Gastrocnemius medialis (tissue), 4 donors: ENCODE data around the gene HOXB6. TPM values are rescaled to one million over a fixed set of nuclear protein-coding genes. Genes with fewer than 3 reads are reported as not detected.

Experiments
- ATAC-seq, 2 donors: fragments of 150-250 bp; one replicate each; pipeline ENCODE4 v1.9.1; 2016
- DNase-seq, 2 donors: peaks; one replicate each; pipeline ENCODE4 v3.0.0-alpha.2; 2019
- H3K27ac ChIP-seq, 4 donors: fragments of 200-600 bp; sonication (generic); 1 replicate in 1 of 4; 2 replicates in 3 of 4; pipeline ENCODE4 v1.5.1; 2016 to 2018; ENCODE audit warnings: mild to moderate bottlenecking in 2 of 4, moderate library complexity in 1 of 4
- H3K27me3 ChIP-seq, 3 donors: fragments of 200-600 bp; sonication (generic) in 2 of 3; 1 replicate in 1 of 3; 2 replicates in 2 of 3; pipeline versions ENCODE4 v1.5.1 to v1.6.0; 2016 to 2019; ENCODE audit warnings: mild to moderate bottlenecking in 1 of 3, moderate library complexity in 1 of 3
- H3K36me3 ChIP-seq, 2 donors: fragments of 200-600 bp; sonication (generic) in 1 of 2; one replicate each; pipeline ENCODE4 v1.5.1; 2017 to 2018
- H3K4me1 ChIP-seq, 2 donors: fragments of 200-600 bp; sonication (generic) in 1 of 2; one replicate each; pipeline ENCODE4 v1.5.1; 2016 to 2017; ENCODE audit warnings: mild to moderate bottlenecking in 2 of 2
- H3K4me3 ChIP-seq, 4 donors: fragments of 200-600 bp; sonication (generic) in 3 of 4; 1 replicate in 1 of 4; 2 replicates in 3 of 4; pipeline ENCODE4 v1.5.1; 2016 to 2019; ENCODE audit warnings: mild to moderate bottlenecking in 2 of 4
- H3K9me3 ChIP-seq, 3 donors: fragments of 200-600 bp; sonication (generic) in 2 of 3; 1 replicate in 1 of 3; 2 replicates in 2 of 3; pipeline ENCODE4 v1.5.1; 2016 to 2019
- POLR2A ChIP-seq, 2 donors: fragments of 450-650 bp; IDR thresholded peaks; one replicate each; pipeline ENCODE4 v1.6.1; 2017; ENCODE audit warnings: antibody characterized with exemption in 2 of 2, mild to moderate bottlenecking in 2 of 2, moderate library complexity in 2 of 2
- in situ Hi-C, 4 donors: fragments of 200-750 bp; cut with MboI; loops; one replicate each; pipeline versions ENCODE4 v1.15.0 to v1.8.0; 2017; ENCODE audit warnings: low sequenced_read_pairs in 4 of 4
- intact Hi-C: fragments of 100-400 bp; cut with DNase I; formaldehyde crosslinking; loops from one replicate; pipeline ENCODE4 v1.15.1; 2023; ENCODE audit warnings: low total_unique reads
- total RNA-seq, 4 donors: library from RNA; depleted of rRNA; stranded (reverse); fragments of >200 nt; gene quantifications; one replicate each; pipeline versions ENCODE4 v1.1.0 to v1.2.3, GENCODE V29; 2016
- TF ChIP-seq, protein P1 (sequence below), 5 experiments: fragments of 450-650 bp in 3 of 5; fragments of 200-600 bp in 2 of 5; sonication (generic) in 2 of 5; IDR thresholded peaks in 4 of 5; conservative IDR thresholded peaks in 1 of 5; 1 replicate in 4 of 5; 2 replicates in 1 of 5; pipeline ENCODE4 v1.5.1; 2016 to 2019; ENCODE audit warnings: antibody characterized with exemption in 5 of 5, mild to moderate bottlenecking in 3 of 5, moderate library complexity in 3 of 5

HOXB6 gene
- total RNA-seq, 4 donors from 2014 or later = 0.55 to 3.0 (median 1.3) TPM

DNA sequence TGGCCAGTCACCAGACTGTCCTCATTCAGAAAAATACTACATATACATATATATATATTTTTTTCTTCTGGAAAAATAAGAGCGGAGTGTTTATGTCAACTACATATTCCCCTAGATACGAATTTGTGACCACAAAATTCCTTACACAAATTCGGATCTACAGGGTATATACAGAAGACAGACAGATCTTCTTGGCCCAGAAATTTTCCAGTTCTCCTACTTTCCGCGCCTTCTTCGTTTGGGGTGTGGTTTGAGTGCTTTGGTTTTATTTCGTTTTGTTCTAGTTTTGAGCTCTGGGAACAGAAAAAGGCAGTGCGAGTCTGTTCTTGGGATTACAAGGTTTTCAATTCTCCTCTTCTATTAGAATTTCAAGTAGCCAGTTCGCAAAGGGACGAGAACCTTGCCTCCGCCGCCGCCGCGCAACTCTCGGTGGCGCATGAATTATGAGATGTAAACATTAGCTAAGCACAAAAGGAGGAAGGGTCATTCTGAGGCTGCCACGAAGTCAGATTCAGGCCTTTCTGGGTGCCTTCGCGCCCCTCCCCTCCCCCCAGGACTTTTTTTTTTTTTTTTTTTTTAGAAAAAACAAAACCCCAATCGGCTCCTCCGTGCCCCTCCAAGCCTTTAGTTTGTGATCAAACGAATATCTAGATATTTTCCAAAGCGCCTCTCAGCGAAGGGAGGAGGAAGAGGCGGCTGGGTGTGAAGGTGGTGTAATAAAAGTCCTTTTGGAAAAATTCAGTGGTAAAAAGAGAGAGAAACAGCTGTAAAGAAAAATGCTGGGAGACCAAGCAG is 24.8 kb downstream of the HOXB6 start:
- H3K4me1 ChIP-seq = peaks cover 5 to 9% of the 10 kb centered on the region in 2 donors

DNA sequence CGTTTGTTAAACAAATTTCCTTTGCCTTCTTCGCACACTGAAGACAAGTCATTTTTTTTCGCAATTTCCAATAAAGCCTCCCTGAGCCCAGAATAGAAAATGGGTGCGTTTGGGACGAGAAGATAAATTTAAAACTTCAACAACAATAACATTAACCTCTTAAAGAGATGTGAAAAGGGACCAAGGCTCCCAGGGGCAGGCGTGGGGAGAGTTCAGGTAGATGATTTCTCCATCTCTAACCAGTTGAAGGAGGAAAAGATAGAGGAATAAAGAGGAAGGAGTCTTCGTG is 25.4 kb downstream of the HOXB6 start:
- H3K27me3 ChIP-seq = peaks cover 38 to 80% (median 72%) of the 10 kb centered on the region in 3 donors
- H3K4me3 ChIP-seq = peak overlapping the region in 2 of 4 donors; percentile 65 to 67
- TF ChIP-seq, protein P1, sequence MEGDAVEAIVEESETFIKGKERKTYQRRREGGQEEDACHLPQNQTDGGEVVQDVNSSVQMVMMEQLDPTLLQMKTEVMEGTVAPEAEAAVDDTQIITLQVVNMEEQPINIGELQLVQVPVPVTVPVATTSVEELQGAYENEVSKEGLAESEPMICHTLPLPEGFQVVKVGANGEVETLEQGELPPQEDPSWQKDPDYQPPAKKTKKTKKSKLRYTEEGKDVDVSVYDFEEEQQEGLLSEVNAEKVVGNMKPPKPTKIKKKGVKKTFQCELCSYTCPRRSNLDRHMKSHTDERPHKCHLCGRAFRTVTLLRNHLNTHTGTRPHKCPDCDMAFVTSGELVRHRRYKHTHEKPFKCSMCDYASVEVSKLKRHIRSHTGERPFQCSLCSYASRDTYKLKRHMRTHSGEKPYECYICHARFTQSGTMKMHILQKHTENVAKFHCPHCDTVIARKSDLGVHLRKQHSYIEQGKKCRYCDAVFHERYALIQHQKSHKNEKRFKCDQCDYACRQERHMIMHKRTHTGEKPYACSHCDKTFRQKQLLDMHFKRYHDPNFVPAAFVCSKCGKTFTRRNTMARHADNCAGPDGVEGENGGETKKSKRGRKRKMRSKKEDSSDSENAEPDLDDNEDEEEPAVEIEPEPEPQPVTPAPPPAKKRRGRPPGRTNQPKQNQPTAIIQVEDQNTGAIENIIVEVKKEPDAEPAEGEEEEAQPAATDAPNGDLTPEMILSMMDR (IDR thresholded peaks at IDR 0.05 in 4 of 5, conservative IDR thresholded peaks at IDR 0.05 in 1 of 5) = no peak
- TF ChIP-seq POLR2A (IDR thresholded peaks at IDR 0.05) = no peak

More for the DNA sequence above, 24.8 kb downstream of the HOXB6 start:
- H3K4me3 ChIP-seq = peak overlapping the region in 1 of 4 donors; percentile 1
- no peaks in the 10 kb centered on the region for H3K36me3 ChIP-seq
- H3K27ac ChIP-seq = peak overlapping the region; percentile 72 to 83 (median 76)
- intact Hi-C loops = loop anchor here (2.0 kb wide), 2 partner anchors 31 to 37 kb away; partner anchors contain the start of gene HOXB7
- TF ChIP-seq POLR2A (IDR thresholded peaks at IDR 0.05) = no peak
- TF ChIP-seq, protein P1 (IDR thresholded peaks at IDR 0.05 in 4 of 5, conservative IDR thresholded peaks at IDR 0.05 in 1 of 5) = no peak
- no peak for ATAC-seq
- in situ Hi-C loops = no loop called here
- DNase-seq = no peak
- peaks cover 38 to 78% (median 67%) of the 10 kb centered on the region in 3 donors for H3K27me3 ChIP-seq
- no peaks in the 10 kb centered on the region for H3K9me3 ChIP-seq

DNA sequence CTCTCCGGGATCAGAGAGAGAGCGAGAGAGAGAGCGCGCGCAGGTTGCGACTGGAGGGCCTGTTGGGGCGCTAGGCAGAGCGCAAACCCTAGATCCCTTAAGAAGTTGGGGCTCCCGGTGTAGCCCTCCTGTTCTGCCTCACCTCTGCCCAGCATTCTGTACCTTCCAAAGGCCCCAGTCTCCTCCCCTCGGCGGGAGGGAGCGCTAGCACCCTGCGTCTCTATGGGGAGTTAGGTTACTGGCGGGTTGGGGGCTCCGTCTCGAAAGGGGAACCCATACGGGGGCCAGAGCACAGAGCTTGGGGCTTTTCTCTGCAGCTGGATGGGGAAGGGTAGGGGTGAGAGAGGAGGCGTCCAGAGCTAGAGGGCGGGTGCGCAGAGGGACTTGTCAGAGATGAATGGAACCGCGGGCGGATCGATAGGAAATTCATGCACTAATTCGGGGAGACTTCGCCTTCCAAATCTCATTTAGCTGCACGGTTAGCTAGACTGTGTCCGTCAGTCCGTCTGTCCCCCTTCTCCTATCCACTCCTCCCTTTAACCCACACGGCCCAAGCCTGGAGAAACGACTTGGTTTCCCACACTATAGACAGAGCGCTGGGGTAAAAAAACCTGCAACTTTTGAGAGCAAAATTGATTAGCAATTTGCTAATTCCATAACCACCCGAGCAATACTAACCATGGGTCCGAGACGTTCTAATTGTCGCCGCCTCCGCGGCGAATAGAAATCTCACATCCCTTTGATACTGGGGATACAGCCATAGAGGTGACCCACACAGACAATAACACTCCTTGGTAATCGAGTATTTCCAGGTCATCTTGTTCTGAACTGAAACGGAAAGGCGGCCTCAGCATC is 25.9 kb downstream of the HOXB6 start:
- peak overlapping the region; percentile 60 to 69 (median 66) for H3K4me3 ChIP-seq
- H3K9me3 ChIP-seq = no peaks in the 10 kb centered on the region
- H3K27me3 ChIP-seq = peaks cover 36 to 85% (median 72%) of the 10 kb centered on the region in 3 donors
- peak in 1 of 2 donors; percentile 9 for ATAC-seq
- in situ Hi-C loops = no loop called here
- no peak for DNase-seq
- H3K4me1 ChIP-seq = peaks cover 5% of the 10 kb centered on the region in 2 donors
- TF ChIP-seq, protein P1 (IDR thresholded peaks at IDR 0.05 in 4 of 5, conservative IDR thresholded peaks at IDR 0.05 in 1 of 5) = no peak
- no peak for TF ChIP-seq POLR2A (IDR thresholded peaks at IDR 0.05)
- H3K27ac ChIP-seq = peak overlapping the region; percentile 72 to 83 (median 76)
- H3K36me3 ChIP-seq = no peaks in the 10 kb centered on the region
- intact Hi-C loops = loop anchor here (2.0 kb wide), 2 partner anchors 32 to 36 kb away; partner anchors contain the start of gene HOXB7

More for the DNA sequence above, 25.4 kb downstream of the HOXB6 start:
- in situ Hi-C loops = no loop called here
- intact Hi-C loops = loop anchor here (2.0 kb wide), 2 partner anchors 31 to 37 kb away; partner anchors contain the start of gene HOXB7
- Histone ChIP-seq H3K36me3 (no peaks in the 10 kb centered on the region), H3K27ac (peak overlapping the region; percentile 10 to 83 (median 76)), H3K4me1 (peaks cover 5% of the 10 kb centered on the region in 2 donors), H3K9me3 (no peaks in the 10 kb centered on the region)
- ATAC-seq (no peak), DNase-seq (no peak)

DNA sequence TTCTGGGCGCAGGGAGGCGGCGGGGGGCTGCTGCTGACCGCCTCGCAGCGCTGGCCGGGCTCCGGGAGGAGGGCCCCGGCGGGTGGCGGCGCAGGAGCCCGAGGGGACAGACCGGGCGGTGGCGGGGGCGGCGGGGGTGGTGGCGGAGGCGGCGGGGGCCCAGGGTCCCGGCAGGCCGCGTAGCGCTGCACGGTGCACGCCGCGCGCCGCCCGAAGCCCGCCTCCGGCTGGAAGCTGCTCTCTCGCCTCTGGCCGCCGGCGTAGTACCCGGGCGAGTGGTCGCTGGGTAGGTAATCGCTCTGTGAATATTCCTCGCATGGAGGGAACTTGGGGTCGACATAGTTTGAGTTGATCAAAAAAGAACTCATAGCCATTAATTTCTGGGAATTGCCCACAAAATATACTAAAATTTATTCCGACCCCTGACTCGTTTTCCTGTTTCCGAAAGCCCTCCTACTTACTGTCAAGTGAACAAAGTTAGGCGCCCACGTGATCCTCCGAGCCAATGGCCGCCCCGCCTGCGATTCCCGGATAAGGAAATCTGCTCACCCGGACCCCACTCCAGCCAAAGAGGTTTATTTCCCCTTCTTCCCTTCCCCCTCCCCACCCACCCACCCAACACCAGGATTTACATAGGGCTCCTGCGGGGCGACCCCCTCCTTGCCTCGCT is 26.7 kb downstream of the HOXB6 start, which contains the start of gene HOXB4:
Gene HOXB4, minus strand, starts transcription at position 405 of the 670 bp plus-strand sequence. Its CDS starts 31 bp downstream, at position 374.
- H3K27me3 ChIP-seq = peaks cover 30 to 79% (median 77%) of the 10 kb centered on the region in 3 donors
- H3K36me3 ChIP-seq = no peaks in the 10 kb centered on the region
- ATAC-seq = peak; percentile 78 to 83
- peak within 1 kb of the TSS; percentile 60 to 69 (median 66) for H3K4me3 ChIP-seq
- intact Hi-C loops = loop anchor here (2.0 kb wide), 2 partner anchors 33 to 35 kb away; partner anchors contain the start of gene HOXB7
- peaks cover 5% of the 10 kb centered on the region in 2 donors for H3K4me1 ChIP-seq
- DNase-seq = peak; percentile 59 to 64
- H3K9me3 ChIP-seq = no peaks in the 10 kb centered on the region
- in situ Hi-C loops = no loop called here
- peak within 1 kb of the TSS; percentile 72 to 83 (median 76) for H3K27ac ChIP-seq
- TF ChIP-seq, protein P1 (IDR thresholded peaks at IDR 0.05 in 4 of 5, conservative IDR thresholded peaks at IDR 0.05 in 1 of 5) = no peak
- TF ChIP-seq POLR2A (IDR thresholded peaks at IDR 0.05) = peak; percentile 15 to 36
